ENCODE measurements around the gene TAS2R13.

Gene TAS2R13

DNA sequence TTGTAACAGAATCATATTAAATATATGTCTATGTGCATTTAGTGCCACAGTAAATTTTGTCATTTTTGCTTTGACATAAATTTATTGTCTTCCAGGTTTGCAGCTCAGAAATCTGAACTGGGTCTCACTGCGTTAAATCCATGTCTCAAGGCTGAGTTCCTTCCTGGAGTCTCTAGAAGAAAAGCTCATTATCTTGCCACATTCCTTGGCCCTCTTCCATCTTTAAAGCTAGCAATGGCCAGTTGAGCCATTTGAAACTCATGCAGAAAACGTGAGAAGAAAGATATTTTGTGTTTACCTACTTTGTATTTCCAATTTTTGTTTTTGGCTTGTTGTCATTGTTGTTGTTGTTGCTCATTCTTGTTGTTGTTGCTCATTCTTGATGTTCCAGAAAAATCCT is 36.0 kb downstream of the TAS2R13 start:
- no peak for DNase-seq

DNA sequence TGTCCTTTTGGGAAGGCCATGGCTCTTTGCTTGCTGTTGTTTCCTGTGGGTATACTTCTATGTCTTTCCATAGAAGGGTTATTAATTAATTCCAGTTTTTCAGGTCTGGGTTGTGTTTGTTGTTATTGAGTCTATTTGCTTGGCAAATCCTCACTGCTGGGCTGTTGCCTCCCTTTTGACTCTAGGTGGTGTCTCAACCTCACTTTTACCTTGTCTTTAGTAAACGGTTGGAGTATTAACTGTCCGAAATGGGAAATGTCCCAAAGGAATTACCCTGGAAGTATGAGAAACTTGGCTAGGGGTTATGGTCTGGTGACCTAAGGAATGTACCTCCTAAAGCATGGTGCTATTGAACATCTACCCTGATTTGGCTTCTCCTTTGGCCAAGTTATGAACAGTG is 42.0 kb downstream of the TAS2R13 start:
- no peak for DNase-seq

- DNase-seq = no peak
Observed at GRCh38 chr12:10863512-10864218, 45.7 kb downstream of the TAS2R13 start.

- no peak for DNase-seq
Observed at GRCh38 chr12:10861366-10861765, 48.0 kb downstream of the TAS2R13 start.

All from nucleus accumbens (tissue), 56 donors.